SK-N-SH treated with all-trans-retinoic acid at 6 μM for 48 hours (cell line): ENCODE data around the gene PLXNB1.

Experiments
- CSDC2 ChIP-seq: fragments of 250-450 bp; sonication (Bioruptor Pico); IDR thresholded peaks from 2 replicates; pipeline ENCODE4 v1.5.0; 2020; ENCODE audit warnings: mild to moderate bottlenecking, moderate library complexity
- OSR1 ChIP-seq: fragments of 250-450 bp; sonication (Bioruptor Pico); IDR thresholded peaks from 2 replicates; pipeline ENCODE4 v1.8.0; 2022; ENCODE audit warnings: moderate library complexity, mild to moderate bottlenecking, inconsistent platforms
- TCF4 ChIP-seq: fragments of 250-450 bp; sonication (Bioruptor Pico); IDR thresholded peaks from 2 replicates; pipeline ENCODE4 v1.8.0; 2021; ENCODE audit warnings: mild to moderate bottlenecking, moderate library complexity, borderline replicate concordance
- TOX ChIP-seq: fragments of 250-450 bp; sonication (Bioruptor Pico); IDR thresholded peaks from 2 replicates; pipeline ENCODE4 v1.8.0; 2021; ENCODE audit warnings: mild to moderate bottlenecking, moderate library complexity, borderline replicate concordance
- ZFP3 ChIP-seq: fragments of 250-450 bp; sonication (Bioruptor Pico); IDR thresholded peaks from 2 replicates; pipeline ENCODE4 v1.5.0; 2020; ENCODE audit warnings: mild to moderate bottlenecking, moderate library complexity
- ZFP30 ChIP-seq: fragments of 450-650 bp; formaldehyde crosslinking; IDR thresholded peaks from 2 replicates; pipeline ENCODE4 v1.5.0; 2022; ENCODE audit warnings: mild to moderate bottlenecking, moderate library complexity
- ZNF8 ChIP-seq: fragments of 450-650 bp; formaldehyde crosslinking; IDR thresholded peaks from 2 replicates; pipeline ENCODE4 v1.5.0; 2020; ENCODE audit warnings: mild to moderate bottlenecking, moderate library complexity
- TF ChIP-seq, protein P1 (sequence below): fragments of 250-450 bp; sonication (Bioruptor Pico); IDR thresholded peaks from 2 replicates; pipeline ENCODE4 v1.8.0; 2021; ENCODE audit warnings: low read depth, mild to moderate bottlenecking, moderate library complexity, borderline replicate concordance

- TF ChIP-seq TCF4 (CRISPR knock-in tag): no peak
- TF ChIP-seq, protein P1, sequence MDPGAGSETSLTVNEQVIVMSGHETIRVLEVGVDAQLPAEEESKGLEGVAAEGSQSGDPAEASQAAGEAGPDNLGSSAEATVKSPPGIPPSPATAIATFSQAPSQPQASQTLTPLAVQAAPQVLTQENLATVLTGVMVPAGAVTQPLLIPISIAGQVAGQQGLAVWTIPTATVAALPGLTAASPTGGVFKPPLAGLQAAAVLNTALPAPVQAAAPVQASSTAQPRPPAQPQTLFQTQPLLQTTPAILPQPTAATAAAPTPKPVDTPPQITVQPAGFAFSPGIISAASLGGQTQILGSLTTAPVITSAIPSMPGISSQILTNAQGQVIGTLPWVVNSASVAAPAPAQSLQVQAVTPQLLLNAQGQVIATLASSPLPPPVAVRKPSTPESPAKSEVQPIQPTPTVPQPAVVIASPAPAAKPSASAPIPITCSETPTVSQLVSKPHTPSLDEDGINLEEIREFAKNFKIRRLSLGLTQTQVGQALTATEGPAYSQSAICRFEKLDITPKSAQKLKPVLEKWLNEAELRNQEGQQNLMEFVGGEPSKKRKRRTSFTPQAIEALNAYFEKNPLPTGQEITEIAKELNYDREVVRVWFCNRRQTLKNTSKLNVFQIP (CRISPR knock-in tag): no peak
- TF ChIP-seq CSDC2 (CRISPR knock-in tag): no peak
- TF ChIP-seq TOX: no peak
- no peak for TF ChIP-seq ZNF8
- TF ChIP-seq OSR1 (CRISPR knock-in tag): no peak
- TF ChIP-seq ZFP30 (CRISPR knock-in tag): no peak
- no peak for TF ChIP-seq ZFP3 (CRISPR knock-in tag)
Measured at GRCh38 chr3:48370333-48370713, 59.6 kb downstream of the PLXNB1 start.
